ENCODE data around the gene SPECC1L.
"Not testable (repeated sequence)": the region's sequence is repeated elsewhere in the genome, so short reads cannot be mapped to it uniquely, and the experiment has no call there.

DNA sequence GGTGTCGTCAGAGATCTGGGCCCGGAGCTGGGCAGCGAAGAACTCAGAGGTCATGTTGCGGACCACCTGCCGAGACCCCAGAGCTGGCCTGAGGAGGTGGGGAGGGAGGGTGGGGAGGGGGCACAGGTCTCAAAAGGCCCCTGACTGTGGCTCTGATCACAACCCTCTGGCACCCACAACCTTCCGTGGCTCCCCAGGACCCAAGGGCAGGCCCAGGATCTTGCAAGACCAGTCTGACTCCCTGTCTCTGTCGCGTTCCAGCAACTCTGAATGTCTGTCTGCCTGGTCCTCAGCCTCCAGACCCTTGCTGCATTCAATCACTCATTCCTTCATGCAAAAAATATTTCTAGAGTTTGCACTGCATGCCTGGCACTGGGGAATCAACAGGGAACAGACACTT is 21.2 kb upstream of the SPECC1L start:
- TF ChIP-seq POLR2AphosphoS5 (IDR thresholded peaks at IDR 0.05; ENCODE audit: low read depth, low read length); POLR2A (IDR thresholded peaks at IDR 0.05; ENCODE audit: control extremely low read depth in 1 of 2, low read depth in 2 of 2, low read length in 2 of 2); YY1 (IDR thresholded peaks at IDR 0.05; ENCODE audit: low read depth, low read length): not testable (repeated sequence)
- TF ChIP-seq, protein P1, sequence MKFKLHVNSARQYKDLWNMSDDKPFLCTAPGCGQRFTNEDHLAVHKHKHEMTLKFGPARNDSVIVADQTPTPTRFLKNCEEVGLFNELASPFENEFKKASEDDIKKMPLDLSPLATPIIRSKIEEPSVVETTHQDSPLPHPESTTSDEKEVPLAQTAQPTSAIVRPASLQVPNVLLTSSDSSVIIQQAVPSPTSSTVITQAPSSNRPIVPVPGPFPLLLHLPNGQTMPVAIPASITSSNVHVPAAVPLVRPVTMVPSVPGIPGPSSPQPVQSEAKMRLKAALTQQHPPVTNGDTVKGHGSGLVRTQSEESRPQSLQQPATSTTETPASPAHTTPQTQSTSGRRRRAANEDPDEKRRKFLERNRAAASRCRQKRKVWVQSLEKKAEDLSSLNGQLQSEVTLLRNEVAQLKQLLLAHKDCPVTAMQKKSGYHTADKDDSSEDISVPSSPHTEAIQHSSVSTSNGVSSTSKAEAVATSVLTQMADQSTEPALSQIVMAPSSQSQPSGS (IDR thresholded peaks at IDR 0.05; ENCODE audit: low read length), result not testable (repeated sequence)
